ENCODE results near the gene CDH13. TPM values are rescaled to one million over a fixed set of nuclear protein-coding genes. Genes with fewer than 3 reads are reported as not detected.

CDH13 gene
- polyA plus RNA-seq, 2 of the 4 experiments (the other 2 are of a cell fraction), result not detected

GRCh38 chr16:83075956-83076355, 449.2 kb downstream of the CDH13 start:
- CTCF ChIA-PET, result interaction anchor here (0.6 kb wide), 1 partner anchor 277 kb away, joined by 3 read pairs; no protein-coding TSS in a partner anchor
- Histone ChIP-seq H3K4me1 (no peaks in the 10 kb centered on the region), H3K4me3 (no peak overlapping the region), H3K27ac (no peak overlapping the region), H3K9me3 (no peaks in the 10 kb centered on the region), H3K4me2 (no peak overlapping the region)
- no peak for FAIRE-seq
- no peak for DNase-seq (ENCODE audit: low read depth in 1 of 2, low spot score in 1 of 2)
- TF ChIP-seq ESRRA (IDR thresholded peaks at IDR 0.05; ENCODE audit: borderline replicate concordance, low read length) (no peak), RARB (CRISPR knock-in tag; IDR thresholded peaks at IDR 0.05) (no peak), HEYL (CRISPR knock-in tag; IDR thresholded peaks at IDR 0.05) (no peak), ZFP36 (IDR thresholded peaks at IDR 0.05; ENCODE audit: borderline replicate concordance, partially characterized antibody) (no peak)
- 5% methylated on average over 2 of the region's 2 CpGs for WGBS (ENCODE audit: missing lambda C conversion rate)
- POLR2A ChIA-PET, result no interaction called here
- no peak for ATAC-seq

GRCh38 chr16:83083361-83083760, 456.6 kb downstream of the CDH13 start:
- no peak for FAIRE-seq

DNA sequence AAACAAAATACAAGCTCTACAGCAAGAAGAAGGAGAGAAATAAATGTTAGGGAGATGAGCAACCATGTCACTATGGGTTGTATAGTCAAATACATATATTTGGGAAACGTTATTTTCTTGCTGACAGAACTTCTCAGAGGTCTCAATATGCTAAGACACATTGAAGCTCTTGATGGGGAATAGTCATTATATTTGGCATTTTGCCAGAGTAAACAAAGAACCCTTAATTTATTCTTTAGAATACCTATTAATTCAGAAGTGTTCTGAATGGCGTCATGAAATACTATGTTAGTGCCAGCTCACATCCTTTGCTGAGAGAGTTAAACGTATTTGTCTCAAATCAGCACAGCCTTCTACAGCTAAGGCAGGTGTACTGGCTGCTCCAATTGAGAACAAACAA, 458.9 kb downstream of the CDH13 start:
- CTCF ChIA-PET, result no interaction called here
- Histone ChIP-seq H3K4me3 (no peak overlapping the region), H3K4me1 (no peaks in the 10 kb centered on the region), H3K27ac (no peak overlapping the region), H3K9me3 (no peaks in the 10 kb centered on the region), H3K4me2 (no peak overlapping the region)
- DNase-seq (ENCODE audit: low read depth in 1 of 2, low spot score in 1 of 2), result no peak
- no peak for FAIRE-seq
- 3% methylated on average over 3 of the region's 3 CpGs for WGBS (ENCODE audit: missing lambda C conversion rate)
- TF ChIP-seq, protein P1, sequence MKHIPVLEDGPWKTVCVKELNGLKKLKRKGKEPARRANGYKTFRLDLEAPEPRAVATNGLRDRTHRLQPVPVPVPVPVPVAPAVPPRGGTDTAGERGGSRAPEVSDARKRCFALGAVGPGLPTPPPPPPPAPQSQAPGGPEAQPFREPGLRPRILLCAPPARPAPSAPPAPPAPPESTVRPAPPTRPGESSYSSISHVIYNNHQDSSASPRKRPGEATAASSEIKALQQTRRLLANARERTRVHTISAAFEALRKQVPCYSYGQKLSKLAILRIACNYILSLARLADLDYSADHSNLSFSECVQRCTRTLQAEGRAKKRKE (CRISPR knock-in tag; IDR thresholded peaks at IDR 0.05; ENCODE audit: low read depth), result no peak
- TF ChIP-seq RCOR1 (IDR thresholded peaks at IDR 0.05; ENCODE audit: low read depth, low read length) (no peak), RNF2 (IDR thresholded peaks at IDR 0.05; ENCODE audit: borderline replicate concordance, low read depth) (no peak), PBX3 (IDR thresholded peaks at IDR 0.05) (no peak), TFCP2L1 (CRISPR knock-in tag; IDR thresholded peaks at IDR 0.05) (no peak), POLR2AphosphoS2 (conservative IDR thresholded peaks at IDR 0.05; ENCODE audit: low read length) (no peak)
- POLR2A ChIA-PET, result no interaction called here
- no peak for ATAC-seq

More at GRCh38 chr16:83083361-83083760, 456.6 kb downstream of the CDH13 start:
- DNase-seq (ENCODE audit: low read depth in 1 of 2, low spot score in 1 of 2) (no peak), ATAC-seq (no peak)
- ChIA-PET POLR2A (no interaction called here), CTCF (no interaction called here)
- WGBS (ENCODE audit: missing lambda C conversion rate), result 4% methylated on average over 3 of the region's 3 CpGs
- no peaks in the 10 kb centered on the region for H3K9me3 ChIP-seq
- H3K4me1 ChIP-seq, result no peaks in the 10 kb centered on the region
- no peak overlapping the region for H3K4me2 ChIP-seq
- TF ChIP-seq FOXS1 (CRISPR knock-in tag; IDR thresholded peaks at IDR 0.05) (no peak), ESRRA (IDR thresholded peaks at IDR 0.05; ENCODE audit: borderline replicate concordance, low read length) (no peak), USF2 (IDR thresholded peaks at IDR 0.05) (no peak), NR3C1 (IDR thresholded peaks at IDR 0.05) (no peak), POLR2A (IDR thresholded peaks at IDR 0.05; ENCODE audit: low read length) (no peak), EP300 (IDR thresholded peaks at IDR 0.05) (no peak), MAFK (IDR thresholded peaks at IDR 0.05; ENCODE audit: partially characterized antibody) (no peak), MAX (IDR thresholded peaks at IDR 0.05) (no peak), MYC (IDR thresholded peaks at IDR 0.05; ENCODE audit: borderline replicate concordance, low read length) (no peak), BHLHE40 (IDR thresholded peaks at IDR 0.05; ENCODE audit: low read depth, low read length) (no peak), HDAC2 (IDR thresholded peaks at IDR 0.05) (no peak), NPAS2 (CRISPR knock-in tag; IDR thresholded peaks at IDR 0.05; ENCODE audit: borderline replicate concordance) (no peak)
- TF ChIP-seq, protein P2, sequence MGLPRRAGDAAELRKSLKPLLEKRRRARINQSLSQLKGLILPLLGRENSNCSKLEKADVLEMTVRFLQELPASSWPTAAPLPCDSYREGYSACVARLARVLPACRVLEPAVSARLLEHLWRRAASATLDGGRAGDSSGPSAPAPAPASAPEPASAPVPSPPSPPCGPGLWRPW (IDR thresholded peaks at IDR 0.05), result no peak
- no peak overlapping the region for H3K4me3 ChIP-seq
- H3K27ac ChIP-seq, result no peak overlapping the region
